RWPE2 (cell line): ENCODE measurements around the gene RIC1.

Source experiments
- ATAC-seq: fragments of 200-7000 bp; cut with Tn5 transposase; 3 replicates; pipeline ENCODE4 v1.9.1; 2021; ENCODE audit warnings: low read depth
- DNase-seq: peaks from one replicate; pipeline ENCODE4 v3.0.0-alpha.2; 2020; ENCODE audit warnings: low spot score
- H3K27ac ChIP-seq: fragments of 450-650 bp; 2 replicates; pipeline ENCODE4 v1.5.1; 2017; ENCODE audit warnings: mild to moderate bottlenecking; ENCODE audit not compliant: poor library complexity, severe bottlenecking
- H3K27me3 ChIP-seq: fragments of 250-450 bp; sonication (Bioruptor Pico); 2 replicates; pipeline ENCODE4 v1.5.1; 2021; ENCODE audit warnings: mild to moderate bottlenecking, moderate library complexity; ENCODE audit not compliant: insufficient read depth, poor library complexity, severe bottlenecking
- H3K36me3 ChIP-seq: fragments of 250-450 bp; sonication (Bioruptor Pico); 2 replicates; pipeline ENCODE4 v1.5.1; 2020; ENCODE audit warnings: low read depth, mild to moderate bottlenecking, moderate library complexity
- H3K4me1 ChIP-seq: fragments of 250-450 bp; sonication (Bioruptor Pico); 2 replicates; pipeline ENCODE4 v1.5.1; 2021; ENCODE audit warnings: mild to moderate bottlenecking, moderate library complexity; ENCODE audit not compliant: insufficient read depth, poor library complexity, severe bottlenecking
- H3K4me3 ChIP-seq: fragments of 250-450 bp; sonication (Bioruptor Pico); 2 replicates; pipeline ENCODE4 v1.5.1; 2021; ENCODE audit warnings: mild to moderate bottlenecking, moderate library complexity; ENCODE audit not compliant: severe bottlenecking
- H3K9me3 ChIP-seq: fragments of 250-450 bp; sonication (Bioruptor Pico); 2 replicates; pipeline ENCODE4 v1.5.1; 2021; ENCODE audit warnings: mild to moderate bottlenecking, moderate library complexity; ENCODE audit not compliant: severe bottlenecking
- TF ChIP-seq, protein P1 (sequence below): fragments of 450-650 bp; IDR thresholded peaks from one replicate; pipeline ENCODE4 v1.5.1; 2017; ENCODE audit warnings: mild to moderate bottlenecking, moderate library complexity; ENCODE audit not compliant: poor library complexity, severe bottlenecking

RIC1 gene

DNA sequence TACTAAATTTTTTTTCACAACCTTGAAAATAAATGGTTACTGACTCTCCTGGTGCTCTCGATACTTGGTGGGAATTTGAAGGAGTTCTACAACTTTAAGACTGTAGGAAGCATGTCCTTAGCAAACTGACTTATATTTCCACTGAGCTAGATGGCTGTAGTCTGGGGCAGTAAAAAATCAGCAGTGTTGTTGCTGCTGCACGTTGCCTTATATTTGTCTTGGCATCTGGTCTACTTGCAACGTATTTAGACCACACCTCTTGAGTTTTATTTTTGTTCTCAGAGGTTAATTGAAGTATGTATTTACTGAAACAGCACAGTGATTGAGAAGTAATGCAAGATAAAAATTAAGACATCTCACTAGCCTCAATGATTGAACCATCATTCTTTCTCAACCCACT is 127.7 kb downstream of the RIC1 start:
- H3K27me3 ChIP-seq, result no peaks in the 10 kb centered on the region
- H3K36me3 ChIP-seq, result peaks cover 45% of the 10 kb centered on the region
- DNase-seq, result no peak
- H3K4me1 ChIP-seq, result no peaks in the 10 kb centered on the region
- no peaks in the 10 kb centered on the region for H3K9me3 ChIP-seq
- H3K4me3 ChIP-seq, result no peak overlapping the region
- no peak for ATAC-seq
- TF ChIP-seq, protein P1, sequence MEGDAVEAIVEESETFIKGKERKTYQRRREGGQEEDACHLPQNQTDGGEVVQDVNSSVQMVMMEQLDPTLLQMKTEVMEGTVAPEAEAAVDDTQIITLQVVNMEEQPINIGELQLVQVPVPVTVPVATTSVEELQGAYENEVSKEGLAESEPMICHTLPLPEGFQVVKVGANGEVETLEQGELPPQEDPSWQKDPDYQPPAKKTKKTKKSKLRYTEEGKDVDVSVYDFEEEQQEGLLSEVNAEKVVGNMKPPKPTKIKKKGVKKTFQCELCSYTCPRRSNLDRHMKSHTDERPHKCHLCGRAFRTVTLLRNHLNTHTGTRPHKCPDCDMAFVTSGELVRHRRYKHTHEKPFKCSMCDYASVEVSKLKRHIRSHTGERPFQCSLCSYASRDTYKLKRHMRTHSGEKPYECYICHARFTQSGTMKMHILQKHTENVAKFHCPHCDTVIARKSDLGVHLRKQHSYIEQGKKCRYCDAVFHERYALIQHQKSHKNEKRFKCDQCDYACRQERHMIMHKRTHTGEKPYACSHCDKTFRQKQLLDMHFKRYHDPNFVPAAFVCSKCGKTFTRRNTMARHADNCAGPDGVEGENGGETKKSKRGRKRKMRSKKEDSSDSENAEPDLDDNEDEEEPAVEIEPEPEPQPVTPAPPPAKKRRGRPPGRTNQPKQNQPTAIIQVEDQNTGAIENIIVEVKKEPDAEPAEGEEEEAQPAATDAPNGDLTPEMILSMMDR, result no peak
- no peak overlapping the region for H3K27ac ChIP-seq

GRCh38 chr9:5760338-5760737 is 131.4 kb downstream of the RIC1 start:
- H3K4me1 ChIP-seq, result no peaks in the 10 kb centered on the region
- H3K36me3 ChIP-seq, result peaks cover 75% of the 10 kb centered on the region
- no peaks in the 10 kb centered on the region for H3K9me3 ChIP-seq
- H3K27me3 ChIP-seq, result no peaks in the 10 kb centered on the region
- no peak for ATAC-seq
- TF ChIP-seq, protein P1, result no peak
- H3K27ac ChIP-seq, result no peak overlapping the region
- no peak overlapping the region for H3K4me3 ChIP-seq
- no peak for DNase-seq

GRCh38 chr9:5762421-5762820 is 133.5 kb downstream of the RIC1 start:
- ATAC-seq, result no peak
- H3K36me3 ChIP-seq, result peaks cover 80% of the 10 kb centered on the region
- DNase-seq, result no peak
- no peaks in the 10 kb centered on the region for H3K27me3 ChIP-seq
- TF ChIP-seq, protein P1, result no peak
- H3K27ac ChIP-seq, result no peak overlapping the region
- no peaks in the 10 kb centered on the region for H3K4me1 ChIP-seq
- H3K9me3 ChIP-seq, result no peaks in the 10 kb centered on the region
- no peak overlapping the region for H3K4me3 ChIP-seq

DNA sequence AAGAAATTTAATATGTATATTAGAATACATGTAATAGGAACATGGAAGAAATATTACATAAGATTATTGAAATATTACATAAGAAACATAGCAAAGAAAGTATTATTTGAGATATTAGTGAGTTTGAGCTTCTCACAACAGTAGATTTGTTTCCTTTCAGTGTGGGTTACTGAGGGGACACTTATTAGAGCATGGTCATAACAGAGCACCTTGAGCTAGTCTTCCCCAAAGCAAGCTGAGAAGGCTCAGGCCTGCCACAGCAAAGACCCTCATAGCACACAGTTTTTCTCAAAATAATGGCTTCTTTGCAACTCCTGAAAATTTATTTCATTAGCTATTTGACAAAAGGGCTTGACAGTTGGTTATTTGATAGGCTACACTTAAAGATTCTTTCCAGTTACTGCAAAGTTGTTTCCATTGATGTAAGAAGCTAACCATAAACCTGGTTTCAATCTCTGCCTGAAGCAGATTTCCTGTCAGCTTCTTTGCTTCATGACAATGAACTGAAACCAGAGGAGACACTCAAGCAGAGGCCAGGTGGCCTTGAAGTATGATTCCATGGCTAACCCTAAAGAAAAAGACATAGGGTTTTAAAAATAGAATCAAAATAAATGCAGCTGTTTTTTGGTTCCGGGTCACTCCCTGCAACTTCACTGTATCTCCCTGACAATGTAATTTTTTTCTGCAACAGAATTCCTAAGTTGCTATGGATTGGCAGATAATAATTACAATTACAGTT is 135.4 kb downstream of the RIC1 start:
- Histone ChIP-seq H3K36me3 (peaks cover 82% of the 10 kb centered on the region), H3K4me1 (no peaks in the 10 kb centered on the region), H3K27me3 (no peaks in the 10 kb centered on the region), H3K27ac (no peak overlapping the region), H3K9me3 (no peaks in the 10 kb centered on the region), H3K4me3 (no peak overlapping the region)
- no peak for ATAC-seq
- DNase-seq, result no peak
- TF ChIP-seq, protein P1, result no peak
